OCI-LY3 (cell line): ENCODE data around the gene RERE.

Experiments
- H2AFZ ChIP-seq: fragments of 200-600, 300-600 bp; shearing (Covaris generic); 2 replicates; pipeline ENCODE4 v1.6.0; 2014; ENCODE audit warnings: antibody characterized with exemption, low read depth, low read length
- H3K27ac ChIP-seq: fragments of 200-600, 300-600 bp; sonication (generic); 2 replicates; pipeline ENCODE4 v1.5.1; 2014; ENCODE audit warnings: mild to moderate bottlenecking, low read length, moderate library complexity, mixed read lengths
- H3K27me3 ChIP-seq: fragments of 200-600, 300-600 bp; sonication (generic); 2 replicates; pipeline ENCODE4 v1.6.1; 2014; ENCODE audit warnings: low read depth, low read length, mixed read lengths
- H3K36me3 ChIP-seq: fragments of 200-600, 300-600 bp; sonication (generic); replicated peaks from 2 replicates; pipeline ENCODE3; 2014; ENCODE audit warnings: low read depth, low read length, mixed read lengths
- H3K4me1 ChIP-seq: fragments of 300-600, 200-600 bp; sonication (generic); 2 replicates; pipeline ENCODE4 v1.6.1; 2014; ENCODE audit warnings: low read length, mixed read lengths
- H3K4me2 ChIP-seq: fragments of 200-600, 300-600 bp; sonication (generic); 2 replicates; pipeline ENCODE4 v1.6.1; 2014; ENCODE audit warnings: low read length, mixed read lengths
- H3K4me3 ChIP-seq: fragments of 300-600, 200-600 bp; sonication (generic); 2 replicates; pipeline ENCODE4 v1.5.1; 2014; ENCODE audit warnings: antibody characterized with exemption, mild to moderate bottlenecking, low read length, moderate library complexity
- H3K79me2 ChIP-seq: fragments of 300-600, 200-600 bp; shearing (Covaris generic); 2 replicates; pipeline ENCODE4 v1.6.1; 2014; ENCODE audit warnings: mild to moderate bottlenecking, low read length, mixed read lengths
- H3K9ac ChIP-seq: fragments of 300-600, 200-600 bp; shearing (Covaris generic); 2 replicates; pipeline ENCODE4 v1.6.0; 2014; ENCODE audit warnings: mild to moderate bottlenecking, low read length, moderate library complexity
- H3K9me3 ChIP-seq: fragments of 200-600, 300-600 bp; shearing (Covaris generic); 2 replicates; pipeline ENCODE4 v1.6.1; 2014; ENCODE audit warnings: low read length, mixed read lengths; ENCODE audit not compliant: insufficient read depth
- H4K20me1 ChIP-seq: fragments of 200-600, 300-600 bp; sonication (generic); 2 replicates; pipeline ENCODE4 v1.6.1; 2016; ENCODE audit warnings: low read length, mixed read lengths; ENCODE audit not compliant: insufficient read depth
- CTCF ChIP-seq: fragments of 200-600, 300-600 bp; sonication (generic); IDR thresholded peaks from 2 replicates; pipeline ENCODE4 v1.5.1; 2014; ENCODE audit warnings: antibody characterized with exemption, low read length, low read depth
- EZH2phosphoT487 ChIP-seq: fragments of 200-600 bp; shearing (Covaris generic); IDR thresholded peaks from 2 replicates; pipeline ENCODE4 v1.6.1; 2018; ENCODE audit warnings: antibody characterized with exemption, mixed run types, low read depth

The RERE gene

GRCh38 chr1:8740034-8740449, 77.4 kb downstream of the RERE start:
- H3K36me3 ChIP-seq = peaks cover 3% of the 10 kb centered on the region
- no peaks in the 10 kb centered on the region for H3K4me1 ChIP-seq
- TF ChIP-seq EZH2phosphoT487 (no peak), CTCF (no peak)

GRCh38 chr1:8739377-8739776, 78.1 kb downstream of the RERE start:
- TF ChIP-seq EZH2phosphoT487 = no peak
- TF ChIP-seq CTCF = no peak
- H4K20me1 ChIP-seq = no peaks in the 10 kb centered on the region
- no peak overlapping the region for H3K27ac ChIP-seq
- no peak overlapping the region for H3K4me3 ChIP-seq
- no peaks in the 10 kb centered on the region for H3K27me3 ChIP-seq
- H2AFZ ChIP-seq = no peak overlapping the region
- no peak overlapping the region for H3K9ac ChIP-seq
- H3K4me1 ChIP-seq = no peaks in the 10 kb centered on the region
- H3K4me2 ChIP-seq = no peak overlapping the region
- peaks cover 3% of the 10 kb centered on the region for H3K36me3 ChIP-seq
- no peaks in the 10 kb centered on the region for H3K9me3 ChIP-seq
- no peaks in the 10 kb centered on the region for H3K79me2 ChIP-seq

More at GRCh38 chr1:8740034-8740449, 77.4 kb downstream of the RERE start:
- Histone ChIP-seq H3K27me3 (no peaks in the 10 kb centered on the region), H4K20me1 (no peaks in the 10 kb centered on the region), H3K4me3 (no peak overlapping the region), H3K27ac (no peak overlapping the region), H3K79me2 (no peaks in the 10 kb centered on the region), H3K4me2 (no peak overlapping the region), H2AFZ (no peak overlapping the region), H3K9ac (no peak overlapping the region), H3K9me3 (no peaks in the 10 kb centered on the region)

- no peak overlapping the region for H3K27ac ChIP-seq
- H2AFZ ChIP-seq = no peak overlapping the region
- H3K4me2 ChIP-seq = no peak overlapping the region
- H4K20me1 ChIP-seq = no peaks in the 10 kb centered on the region
- no peak overlapping the region for H3K4me3 ChIP-seq
- H3K9me3 ChIP-seq = no peaks in the 10 kb centered on the region
- TF ChIP-seq EZH2phosphoT487 = no peak
- no peak for TF ChIP-seq CTCF
- H3K9ac ChIP-seq = no peak overlapping the region
- no peaks in the 10 kb centered on the region for H3K4me1 ChIP-seq
- no peaks in the 10 kb centered on the region for H3K79me2 ChIP-seq
- H3K27me3 ChIP-seq = no peaks in the 10 kb centered on the region
- peaks cover 3% of the 10 kb centered on the region for H3K36me3 ChIP-seq
Observed at GRCh38 chr1:8736927-8737326, 80.5 kb downstream of the RERE start.

GRCh38 chr1:8733484-8733883, 84.0 kb downstream of the RERE start:
- H3K27ac ChIP-seq = no peak overlapping the region

More at GRCh38 chr1:8733484-8733883, 84.0 kb downstream of the RERE start:
- Histone ChIP-seq H3K4me3 (no peak overlapping the region), H3K4me2 (no peak overlapping the region), H3K36me3 (peaks cover 3% of the 10 kb centered on the region), H3K27me3 (no peaks in the 10 kb centered on the region), H3K9ac (no peak overlapping the region), H2AFZ (no peak overlapping the region), H3K79me2 (no peaks in the 10 kb centered on the region), H3K4me1 (no peaks in the 10 kb centered on the region), H4K20me1 (no peaks in the 10 kb centered on the region), H3K9me3 (no peaks in the 10 kb centered on the region)
- TF ChIP-seq CTCF (no peak), EZH2phosphoT487 (no peak)
